Erythroblast (primary cell): ENCODE measurements around the gene SSR3.

Source experiments
- GATA1 ChIP-seq: IDR thresholded peaks from 2 replicates; pipeline ENCODE4 v1.6.1; 2011; ENCODE audit warnings: low read depth, mild to moderate bottlenecking, control low read depth, low read length, moderate library complexity
- POLR2A ChIP-seq: IDR thresholded peaks from 2 replicates; pipeline ENCODE4 v1.6.1; 2011; ENCODE audit warnings: mild to moderate bottlenecking, low read length

DNA sequence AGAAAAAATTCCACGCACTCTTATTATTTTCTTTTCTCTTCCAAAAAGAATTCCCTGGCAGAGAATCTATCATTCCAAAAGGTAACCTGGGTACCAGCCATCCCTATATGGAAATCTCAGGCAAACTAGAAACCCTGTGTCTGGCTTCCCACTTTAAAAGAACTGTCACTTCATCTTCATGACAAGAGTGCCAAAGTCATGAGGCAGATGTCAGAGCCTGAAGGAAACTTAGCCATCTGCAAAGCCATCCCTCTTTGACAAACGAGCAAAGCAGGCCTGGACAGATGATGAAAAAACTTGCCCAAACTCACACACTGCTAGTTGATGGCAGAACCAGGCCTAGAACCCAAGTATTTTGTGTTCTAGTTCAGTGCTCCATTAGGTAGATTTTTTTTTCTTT is 15.9 kb downstream of the SSR3 start:
- TF ChIP-seq POLR2A = no peak
- no peak for TF ChIP-seq GATA1
